HUDEP-2 (cell line): ENCODE data around the gene FARS2.

Source experiments
- DNase-seq, 76 experiments: peaks; one replicate each; lab custom pipeline; 2025; ENCODE audit not compliant: unreplicated experiment in 76 of 76; lab: John Stamatoyannopoulos, UW

The FARS2 gene

GRCh38 chr6:5260661-5261544 is at the start of gene FARS2, which contains the start of gene LYRM4:
Gene FARS2 (plus strand): TSS chr6:5261513.
Gene LYRM4 (minus strand): TSS chr6:5260950. CDS start chr6:5260733, 217 bp downstream.
- DNase-seq, result peak in 75 of 76 experiments; percentile 38 to 99 (median 90)

- no peak for DNase-seq
Observed at GRCh38 chr6:5213836-5214235, 47.5 kb upstream of the FARS2 start.

- peak in 47 of 76 experiments; percentile 11 to 73 (median 27) for DNase-seq
Observed at GRCh38 chr6:5214570-5215052, 46.7 kb upstream of the FARS2 start.

- DNase-seq, result peak in 1 of 76 experiments; percentile 19
Observed at GRCh38 chr6:5215159-5215558, 46.2 kb upstream of the FARS2 start.

- DNase-seq, result peak in 19 of 76 experiments; percentile 7 to 67 (median 20)
Observed at GRCh38 chr6:5215799-5216198, 45.5 kb upstream of the FARS2 start.

- DNase-seq, result no peak
Observed at GRCh38 chr6:5217356-5217755, 44.0 kb upstream of the FARS2 start.

GRCh38 chr6:5219011-5219691 is 42.2 kb upstream of the FARS2 start:
- DNase-seq, result no peak

- no peak for DNase-seq
Observed at GRCh38 chr6:5220443-5220842, 40.9 kb upstream of the FARS2 start.

- no peak for DNase-seq
Observed at GRCh38 chr6:5223309-5223708, 38.0 kb upstream of the FARS2 start.

- no peak for DNase-seq
Observed at GRCh38 chr6:5229356-5229755, 32.0 kb upstream of the FARS2 start.

- DNase-seq, result no peak
Observed at GRCh38 chr6:5230081-5230480, 31.2 kb upstream of the FARS2 start.

GRCh38 chr6:5231289-5231688 is 30.0 kb upstream of the FARS2 start:
- no peak for DNase-seq

GRCh38 chr6:5234874-5235273 is 26.4 kb upstream of the FARS2 start:
- DNase-seq, result no peak

- no peak for DNase-seq
Observed at GRCh38 chr6:5235830-5236229, 25.5 kb upstream of the FARS2 start.

GRCh38 chr6:5237805-5238204 is 23.5 kb upstream of the FARS2 start:
- no peak for DNase-seq

- no peak for DNase-seq
Observed at GRCh38 chr6:5238336-5238735, 23.0 kb upstream of the FARS2 start.

GRCh38 chr6:5241252-5241651 is 20.1 kb upstream of the FARS2 start:
- no peak for DNase-seq

GRCh38 chr6:5243069-5243468 is 18.2 kb upstream of the FARS2 start:
- no peak for DNase-seq

- DNase-seq, result no peak
Observed at GRCh38 chr6:5246141-5247097, 14.9 kb upstream of the FARS2 start.

- no peak for DNase-seq
Observed at GRCh38 chr6:5247201-5247600, 14.1 kb upstream of the FARS2 start.
